NT2/D1 (cell line): ENCODE results near the gene GIT2.
"Not testable (repeated sequence)": the region's sequence is repeated elsewhere in the genome, so short reads cannot be mapped to it uniquely, and the experiment has no call there.

Experiments used
- DNase-seq: peaks from one replicate; pipeline ENCODE4 v3.0.0-alpha.2; 2011; ENCODE audit warnings: low read depth, low spot score
- H3K27me3 ChIP-seq: 2 replicates; pipeline ENCODE4 v1.6.0; 2011; ENCODE audit warnings: mild to moderate bottlenecking; ENCODE audit not compliant: insufficient read length, insufficient read depth
- H3K36me3 ChIP-seq: 2 replicates; pipeline ENCODE4 v1.6.1; 2011; ENCODE audit warnings: mild to moderate bottlenecking, low read length, mixed read lengths; ENCODE audit not compliant: insufficient read depth, insufficient read length
- H3K4me1 ChIP-seq: 2 replicates; pipeline ENCODE4 v1.5.1; 2011; ENCODE audit not compliant: insufficient read depth, insufficient read length
- H3K4me3 ChIP-seq: 2 replicates; pipeline ENCODE4 v1.5.1; 2011; ENCODE audit warnings: low read depth; ENCODE audit not compliant: insufficient read length
- H3K9ac ChIP-seq: 2 replicates; pipeline ENCODE4 v1.6.0; 2011; ENCODE audit warnings: low read depth; ENCODE audit not compliant: insufficient read length
- H3K9me3 ChIP-seq: 2 replicates; pipeline ENCODE4 v1.5.1; 2011; ENCODE audit warnings: mild to moderate bottlenecking, low read length; ENCODE audit not compliant: insufficient read depth
- SUZ12 ChIP-seq: IDR thresholded peaks from 2 replicates; pipeline ENCODE4 v1.6.1; 2011; ENCODE audit not compliant: insufficient read length, insufficient read depth; ENCODE audit errors: extremely low read depth
- YY1 ChIP-seq: IDR thresholded peaks from 2 replicates; pipeline ENCODE4 v1.6.1; 2011; ENCODE audit not compliant: insufficient read length, insufficient read depth
- ZNF274 ChIP-seq: IDR thresholded peaks from 2 replicates; pipeline ENCODE4 v1.6.1; 2011; ENCODE audit warnings: mild to moderate bottlenecking, low read depth, low read length

Gene GIT2

DNA sequence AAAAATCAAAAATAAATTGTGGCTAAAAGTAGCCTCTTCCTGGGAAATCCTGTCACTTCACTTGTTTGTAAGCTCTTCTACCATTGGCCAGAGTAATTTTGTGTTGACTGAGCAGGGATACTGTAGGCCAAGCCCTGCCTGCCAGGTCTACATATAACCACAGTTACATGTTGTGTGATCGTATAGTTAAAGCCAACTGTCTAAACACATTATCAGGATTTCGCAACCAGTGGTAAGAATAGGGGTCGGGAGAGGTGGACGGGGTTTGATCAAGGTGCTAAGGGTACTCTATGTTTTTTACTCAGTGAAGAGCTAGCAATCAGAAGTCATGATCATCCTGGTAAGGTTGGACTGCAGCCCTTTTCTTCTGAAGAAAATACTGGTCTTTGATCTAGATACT, 16.5 kb upstream of the GIT2 start:
- Histone ChIP-seq H3K4me1 (no peaks in the 10 kb centered on the region), H3K9me3 (no peaks in the 10 kb centered on the region), H3K36me3 (peaks cover 12% of the 10 kb centered on the region), H3K4me3 (no peak overlapping the region), H3K27me3 (no peaks in the 10 kb centered on the region), H3K9ac (no peak overlapping the region)
- TF ChIP-seq SUZ12 (no peak), ZNF274 (no peak), YY1 (no peak)
- no peak for DNase-seq

GRCh38 chr12:110012137-110012536, 16.0 kb upstream of the GIT2 start:
- no peak overlapping the region for H3K4me3 ChIP-seq
- H3K36me3 ChIP-seq, result peaks cover 12% of the 10 kb centered on the region
- H3K27me3 ChIP-seq, result no peaks in the 10 kb centered on the region
- H3K9ac ChIP-seq, result no peak overlapping the region
- H3K9me3 ChIP-seq, result no peaks in the 10 kb centered on the region
- no peaks in the 10 kb centered on the region for H3K4me1 ChIP-seq
- no peak for DNase-seq
- TF ChIP-seq ZNF274 (no peak), YY1 (no peak), SUZ12 (no peak)

DNA sequence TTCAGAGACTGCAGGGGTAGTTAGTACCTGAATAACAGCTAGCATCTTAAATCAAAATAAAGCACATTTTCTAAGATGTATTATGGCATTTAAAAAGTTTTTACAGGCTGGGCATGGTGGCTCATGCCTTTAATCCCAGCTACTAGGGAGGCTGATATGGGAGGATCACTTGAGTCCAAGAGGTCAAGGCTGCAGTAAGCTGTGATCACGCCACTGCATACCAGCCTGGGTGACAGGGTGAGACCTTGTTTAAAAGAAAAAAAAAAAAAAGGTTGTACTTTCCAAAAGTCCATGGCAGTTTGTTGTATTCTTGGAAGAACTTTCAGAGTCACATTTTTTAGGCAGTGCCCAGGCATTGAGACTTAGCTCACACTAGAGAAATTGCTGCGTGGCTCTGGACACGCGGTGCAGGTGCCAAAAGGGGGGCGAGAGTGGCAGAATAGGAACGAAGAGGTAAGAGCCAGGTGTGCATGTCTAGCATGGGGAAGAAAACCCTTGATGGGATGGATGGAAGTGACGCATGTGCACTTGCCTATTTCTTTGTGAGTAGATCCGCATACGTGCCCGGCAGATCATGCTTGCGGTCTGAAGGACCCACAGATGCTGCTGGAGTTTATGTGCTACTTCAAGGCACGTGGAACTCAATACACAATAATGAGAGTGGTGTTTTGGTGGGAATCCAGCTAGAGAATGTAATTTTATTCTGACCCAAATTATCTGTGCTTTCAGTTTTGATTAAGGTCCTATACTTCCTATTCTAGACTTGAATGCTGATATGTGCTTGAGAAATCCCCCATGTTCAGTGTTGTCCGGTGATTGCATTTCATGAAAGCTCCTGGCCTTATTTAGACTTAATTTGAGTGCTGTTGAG, 14.9 kb upstream of the GIT2 start:
- Histone ChIP-seq H3K9ac (no peak overlapping the region), H3K4me3 (no peak overlapping the region), H3K36me3 (peaks cover 12% of the 10 kb centered on the region), H3K9me3 (no peaks in the 10 kb centered on the region), H3K4me1 (no peaks in the 10 kb centered on the region), H3K27me3 (no peaks in the 10 kb centered on the region)
- no peak for DNase-seq
- TF ChIP-seq SUZ12 (no peak), ZNF274 (no peak), YY1 (no peak)

DNA sequence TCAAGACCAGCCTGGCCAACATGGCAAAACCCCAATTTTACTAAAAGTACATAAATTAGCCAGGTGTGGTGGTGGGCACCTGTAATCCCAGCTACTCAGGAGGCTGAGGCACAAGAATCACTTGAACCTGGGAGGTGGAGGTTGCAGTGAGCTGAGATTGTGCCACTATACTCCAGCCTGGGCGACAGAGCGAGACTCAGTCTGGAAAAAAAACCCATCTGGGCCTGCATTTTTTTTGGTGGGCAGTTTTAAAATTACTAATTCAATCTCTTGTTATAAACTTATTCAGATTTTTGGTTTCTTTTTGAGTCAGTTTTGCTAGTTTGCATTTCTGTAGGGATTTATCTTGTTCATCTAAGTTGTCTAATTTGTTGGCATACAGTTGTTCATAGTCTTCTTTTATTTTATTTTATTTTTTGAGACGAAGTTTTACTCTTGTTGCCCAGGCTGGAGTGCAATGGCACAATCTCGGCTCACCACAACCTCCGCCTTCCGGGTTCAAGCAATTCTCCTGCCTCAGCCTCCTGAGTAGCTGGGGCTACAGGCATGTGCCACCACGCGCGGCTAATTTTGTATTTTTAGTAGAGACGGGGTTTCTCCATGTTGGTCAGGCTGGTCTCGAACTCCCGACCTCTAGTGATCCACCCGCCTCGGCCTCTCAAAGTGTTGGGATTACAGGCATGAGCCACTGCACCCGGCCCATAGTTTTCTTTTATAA, 12.7 kb upstream of the GIT2 start:
- DNase-seq, H3K9ac ChIP-seq, H3K9me3 ChIP-seq, H3K4me1 ChIP-seq, H3K4me3 ChIP-seq, H3K27me3 ChIP-seq: not testable (repeated sequence)
- H3K36me3 ChIP-seq, result peaks cover 11% of the 10 kb centered on the region

DNA sequence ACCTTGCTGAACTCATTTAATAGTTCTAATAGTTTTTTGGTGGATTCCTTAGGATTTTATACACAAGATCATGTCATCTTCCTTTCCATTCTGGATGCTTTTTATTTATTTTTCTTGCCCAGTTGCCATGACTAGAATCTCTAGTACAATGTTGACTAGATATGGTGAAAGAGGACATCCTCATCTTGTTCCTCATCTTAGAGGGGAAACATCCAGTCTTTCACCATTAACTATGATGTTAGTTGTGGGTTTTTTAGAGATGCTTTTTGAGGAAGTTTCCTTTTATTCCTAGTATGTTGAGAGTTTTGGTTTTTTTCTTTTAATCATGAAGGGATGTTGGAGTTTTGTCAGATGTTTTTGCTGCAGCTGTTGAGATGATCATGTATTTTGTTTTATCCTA, 11.7 kb upstream of the GIT2 start:
- H3K4me1 ChIP-seq, result no peaks in the 10 kb centered on the region
- no peak for DNase-seq
- no peaks in the 10 kb centered on the region for H3K27me3 ChIP-seq
- TF ChIP-seq ZNF274 (no peak), SUZ12 (no peak), YY1 (no peak)
- H3K9me3 ChIP-seq, result no peaks in the 10 kb centered on the region
- no peak overlapping the region for H3K4me3 ChIP-seq
- H3K9ac ChIP-seq, result no peak overlapping the region
- H3K36me3 ChIP-seq, result peaks cover 8% of the 10 kb centered on the region

DNA sequence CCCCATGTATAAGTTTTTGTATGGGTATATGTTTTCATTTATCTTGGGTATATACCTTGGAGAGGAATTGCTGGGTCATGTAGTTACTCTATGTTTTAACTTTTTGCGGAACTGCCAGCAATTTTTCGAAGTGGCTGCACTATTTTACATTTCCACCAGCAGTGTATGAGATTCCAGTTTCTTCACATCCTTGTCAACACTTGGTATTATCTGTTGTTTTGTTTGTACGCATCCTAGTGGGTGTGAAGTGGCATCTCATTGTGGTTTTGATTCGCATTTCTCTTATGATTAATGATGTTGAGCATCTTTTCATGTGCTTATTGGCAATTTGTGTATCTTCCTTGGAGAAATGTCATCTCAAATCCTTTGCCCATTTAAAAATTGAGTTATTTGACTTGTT, 9.9 kb upstream of the GIT2 start:
- Histone ChIP-seq H3K9ac (no peak overlapping the region), H3K4me3 (no peak overlapping the region), H3K36me3 (peaks cover 7% of the 10 kb centered on the region), H3K4me1 (no peaks in the 10 kb centered on the region), H3K9me3 (no peaks in the 10 kb centered on the region), H3K27me3 (peaks cover 2% of the 10 kb centered on the region)
- DNase-seq, result no peak
- no peak for TF ChIP-seq SUZ12
- no peak for TF ChIP-seq YY1
- TF ChIP-seq ZNF274, result no peak

GRCh38 chr12:110005319-110005973, 9.3 kb upstream of the GIT2 start:
- H3K9ac ChIP-seq, result no peak overlapping the region
- H3K27me3 ChIP-seq, result peaks cover 7% of the 10 kb centered on the region
- H3K4me3 ChIP-seq, result no peak overlapping the region
- peaks cover 7% of the 10 kb centered on the region for H3K36me3 ChIP-seq
- no peak for DNase-seq
- TF ChIP-seq SUZ12 (no peak), ZNF274 (no peak), YY1 (no peak)
- H3K9me3 ChIP-seq, result no peaks in the 10 kb centered on the region
- H3K4me1 ChIP-seq, result no peaks in the 10 kb centered on the region
